Subcutaneous adipose tissue (tissue), 4 donors: ENCODE data around the gene KCNIP1. TPM values are rescaled to one million over a fixed set of nuclear protein-coding genes. Genes with fewer than 3 reads are reported as not detected.

Experiments used
- CTCF ChIP-seq: fragments of 450-650 bp; IDR thresholded peaks from one replicate; pipeline ENCODE4 v1.5.1; 2016; ENCODE audit warnings: low read depth, mild to moderate bottlenecking, control low read depth, antibody characterized with exemption, moderate library complexity
- total RNA-seq, 4 donors: library from RNA; depleted of rRNA; stranded (reverse); fragments of >200 nt; gene quantifications; one replicate each; pipeline ENCODE4 v1.1.0, GENCODE V29; 2016

KCNIP1 gene
- total RNA-seq, 4 donors from 2014 or later, result 6.4 TPM; not detected in 3

GRCh38 chr5:170634256-170634990 lies 130.6 kb downstream of the KCNIP1 start:
- no peak for TF ChIP-seq CTCF

GRCh38 chr5:170635706-170636105 lies 131.9 kb downstream of the KCNIP1 start:
- no peak for TF ChIP-seq CTCF

GRCh38 chr5:170636206-170636605 lies 132.4 kb downstream of the KCNIP1 start:
- no peak for TF ChIP-seq CTCF

GRCh38 chr5:170636801-170637477 lies 133.1 kb downstream of the KCNIP1 start:
- no peak for TF ChIP-seq CTCF

GRCh38 chr5:170638051-170638450 lies 134.2 kb downstream of the KCNIP1 start:
- TF ChIP-seq CTCF, result no peak

GRCh38 chr5:170638454-170639220 lies 134.8 kb downstream of the KCNIP1 start:
- TF ChIP-seq CTCF, result no peak
